SK-MEL-5 (cell line): ENCODE results near the gene CPEB3. TPM values are rescaled to one million over a fixed set of nuclear protein-coding genes. Genes with fewer than 3 reads are reported as not detected.

Experiments
- DNase-seq: peaks from one replicate; pipeline ENCODE4 v3.0.0-alpha.2; 2016; ENCODE audit warnings: low read depth, low spot score
- in situ Hi-C: cut with HindIII; loops from 2 replicates; pipeline ENCODE4 v1.10.0; 2016; ENCODE audit warnings: low sequenced_read_pairs, high pct_unique_total_duplicates, low pct_unique_long_range_greater_than_20kb
- total RNA-seq: library from RNA; depleted of rRNA; stranded (reverse); fragments of >200 nt; shearing (Covaris generic); gene quantifications from 2 replicates; pipeline ENCODE4 v1.2.3, GENCODE V29; 2014

The CPEB3 gene
- total RNA-seq, 1 experiment from 2014 or later: 0.58 TPM

DNA sequence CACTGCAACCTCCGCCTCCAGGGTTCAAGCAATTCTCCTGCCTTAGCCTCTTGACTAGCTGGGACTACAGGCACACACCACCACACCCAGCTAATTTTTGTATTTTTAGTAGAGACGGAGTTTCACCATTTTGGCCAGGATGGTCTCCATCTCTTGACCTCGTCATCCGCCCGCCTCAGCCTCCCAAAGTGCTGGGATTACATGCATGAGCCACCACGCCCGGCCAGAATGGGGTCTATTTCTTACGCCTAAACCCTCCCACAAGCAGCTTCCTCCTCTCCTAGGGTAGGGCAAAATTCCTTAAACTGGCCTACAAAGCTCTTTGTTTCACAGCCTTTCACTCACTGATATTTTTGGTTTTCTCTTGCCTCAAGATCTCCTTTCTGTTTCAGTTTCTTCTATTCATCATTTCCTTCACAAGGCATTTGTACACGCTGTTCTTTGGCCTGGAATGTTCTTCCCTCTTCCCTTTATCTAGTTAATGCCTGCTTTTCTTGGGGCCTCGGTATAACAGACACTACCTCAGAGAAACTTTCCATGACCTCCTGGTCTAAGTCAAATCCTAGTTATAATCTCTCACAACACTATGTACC is 6.7 kb downstream of the CPEB3 start:
- in situ Hi-C loops: no loop called here
- no peak for DNase-seq

DNA sequence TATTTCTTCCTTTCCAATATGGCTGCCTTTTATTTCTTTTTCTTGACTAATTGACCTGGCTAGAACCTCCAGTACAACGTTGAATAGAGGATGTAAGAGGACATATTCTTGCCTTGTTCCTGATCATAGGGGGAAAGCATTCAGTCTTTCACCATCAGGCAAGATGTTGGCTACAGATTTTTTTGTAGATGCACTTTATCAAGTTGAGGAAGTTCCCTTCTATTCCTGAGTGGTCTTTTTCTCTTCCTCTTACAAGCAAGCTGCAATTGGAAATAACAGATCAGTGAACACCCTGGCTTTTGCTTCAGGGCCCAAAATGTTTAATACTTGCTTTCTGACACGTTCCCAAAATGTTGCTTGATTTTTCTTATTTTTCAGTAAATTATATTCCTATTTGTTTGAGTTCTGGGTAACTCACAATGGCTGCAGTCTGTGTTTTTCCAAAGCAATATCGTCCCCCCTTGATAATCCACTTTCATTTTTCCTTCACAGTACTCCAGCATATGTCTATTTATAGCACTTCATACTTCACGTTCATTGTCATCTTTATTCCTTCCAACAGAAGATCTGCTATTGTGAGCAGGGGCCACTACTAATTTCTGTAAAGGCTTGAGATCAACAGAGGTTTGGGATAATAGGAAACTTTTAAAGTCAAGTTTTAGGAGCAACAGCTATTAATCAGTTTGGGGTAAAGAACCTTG is 11.7 kb downstream of the CPEB3 start:
- in situ Hi-C loops: no loop called here
- no peak for DNase-seq

GRCh38 chr10:92274071-92274470 is 16.8 kb downstream of the CPEB3 start:
- DNase-seq: no peak
- in situ Hi-C loops: no loop called here

DNA sequence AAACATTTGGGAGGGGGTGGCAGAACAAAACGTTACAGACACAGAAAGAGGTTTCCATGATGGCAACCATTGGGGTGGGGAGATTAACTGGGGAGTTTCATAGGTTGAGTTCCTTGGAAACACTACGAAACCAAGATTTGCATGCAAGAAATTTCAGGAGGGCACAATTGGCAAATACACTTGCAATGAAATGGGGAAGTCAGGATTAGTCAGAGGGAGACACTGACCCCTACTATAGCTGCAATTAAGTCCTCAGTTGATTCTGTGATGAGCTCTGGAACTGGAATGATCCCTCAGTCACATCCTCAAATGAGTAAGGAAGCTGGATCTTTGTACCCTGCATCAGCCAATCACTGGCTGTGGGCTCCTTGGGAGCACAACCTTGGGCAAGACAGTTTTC is 22.1 kb downstream of the CPEB3 start:
- in situ Hi-C loops: no loop called here
- DNase-seq: no peak

GRCh38 chr10:92267343-92267742 is 23.5 kb downstream of the CPEB3 start:
- DNase-seq: no peak
- in situ Hi-C loops: no loop called here

DNA sequence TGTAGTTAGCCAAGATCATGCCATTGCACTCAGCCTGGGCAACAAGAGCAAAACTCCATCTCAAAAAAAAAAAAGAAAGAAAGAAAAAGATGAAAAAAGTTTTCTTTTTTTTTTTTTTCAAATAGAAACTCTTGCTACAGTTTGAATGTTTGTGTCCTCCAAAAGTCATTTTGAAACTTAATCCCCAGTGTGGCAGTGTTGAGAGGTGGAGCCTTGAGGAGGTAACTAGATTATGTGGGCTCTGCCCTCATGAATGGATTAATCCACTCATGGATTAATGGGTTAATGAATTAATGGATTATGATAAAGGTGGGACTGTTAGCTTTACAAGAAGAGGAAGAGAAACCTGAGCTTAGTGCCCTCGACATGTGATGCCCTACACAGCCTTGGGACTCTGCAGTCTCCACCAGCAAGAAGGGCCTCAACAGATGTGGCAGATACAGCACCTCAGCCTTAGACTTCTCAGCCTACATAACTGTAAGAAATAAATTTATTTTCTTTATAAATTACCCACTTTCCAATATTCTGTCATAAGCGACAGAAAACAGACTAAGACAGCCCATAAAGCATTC is 25.1 kb downstream of the CPEB3 start:
- in situ Hi-C loops: no loop called here
- no peak for DNase-seq

DNA sequence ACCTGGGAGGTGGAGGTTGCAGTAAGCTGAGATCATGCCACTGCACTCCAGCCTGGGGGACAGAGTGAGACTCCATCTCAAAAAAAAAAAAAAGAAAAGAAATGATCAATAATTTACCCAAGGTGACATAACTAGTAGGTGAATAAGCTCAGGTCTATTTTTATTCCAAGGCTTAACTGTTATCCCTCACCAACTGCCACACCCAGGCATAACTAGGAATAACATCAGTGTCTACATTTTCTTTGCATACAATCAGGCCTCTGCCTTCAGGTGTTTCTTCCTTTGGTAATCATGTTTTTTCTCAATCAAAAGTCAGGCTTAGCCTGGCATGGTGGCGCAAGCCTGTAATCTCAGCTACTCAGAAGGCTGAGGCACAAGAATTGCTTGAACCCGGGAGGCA is 26.6 kb downstream of the CPEB3 start:
- DNase-seq: no peak
- in situ Hi-C loops: no loop called here

GRCh38 chr10:92263396-92263795 is 27.5 kb downstream of the CPEB3 start:
- DNase-seq: no peak
- in situ Hi-C loops: no loop called here

DNA sequence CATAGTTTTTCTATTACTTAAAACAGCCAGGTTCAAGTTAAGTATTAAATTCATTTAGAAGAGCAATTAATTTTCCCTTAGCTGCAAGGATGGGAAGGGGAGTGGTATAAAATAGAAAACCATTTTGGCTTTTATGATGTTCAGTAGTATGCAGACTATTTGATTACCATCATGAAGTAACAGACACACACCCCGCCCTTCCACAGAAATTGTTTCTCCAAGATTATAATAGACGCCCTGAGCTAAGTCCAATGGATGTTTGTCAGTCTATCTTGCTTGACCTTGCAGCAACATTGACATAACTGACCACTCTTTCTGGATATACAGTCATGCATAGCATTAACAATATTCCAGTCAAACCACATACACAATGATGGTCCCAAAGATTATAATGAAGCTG is 42.3 kb downstream of the CPEB3 start:
- in situ Hi-C loops: no loop called here
- DNase-seq: no peak

DNA sequence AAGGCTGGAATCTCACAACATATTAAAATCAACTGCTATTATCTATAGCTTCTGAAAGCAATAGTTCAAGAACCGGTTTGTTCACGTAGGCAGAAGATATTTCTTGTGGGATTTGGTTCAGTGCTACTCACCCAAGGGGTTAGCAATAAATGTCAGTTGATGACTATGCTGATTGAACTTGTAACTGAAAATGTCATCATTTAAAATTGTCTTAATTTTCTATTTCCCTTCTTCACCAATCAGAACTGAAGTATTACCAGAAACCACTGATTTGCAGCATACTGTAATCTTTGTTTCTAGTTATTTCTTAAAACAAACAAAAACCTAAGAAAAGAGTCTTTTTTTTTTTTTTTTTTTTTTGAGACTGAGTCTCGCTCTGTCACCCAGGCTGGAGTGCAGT is 46.1 kb downstream of the CPEB3 start:
- no peak for DNase-seq
- in situ Hi-C loops: no loop called here

GRCh38 chr10:92242910-92243671 is 47.8 kb downstream of the CPEB3 start:
- peak; percentile 74 for DNase-seq
- in situ Hi-C loops: no loop called here

GRCh38 chr10:92242380-92242779 is 48.5 kb downstream of the CPEB3 start:
- DNase-seq: no peak
- in situ Hi-C loops: no loop called here

DNA sequence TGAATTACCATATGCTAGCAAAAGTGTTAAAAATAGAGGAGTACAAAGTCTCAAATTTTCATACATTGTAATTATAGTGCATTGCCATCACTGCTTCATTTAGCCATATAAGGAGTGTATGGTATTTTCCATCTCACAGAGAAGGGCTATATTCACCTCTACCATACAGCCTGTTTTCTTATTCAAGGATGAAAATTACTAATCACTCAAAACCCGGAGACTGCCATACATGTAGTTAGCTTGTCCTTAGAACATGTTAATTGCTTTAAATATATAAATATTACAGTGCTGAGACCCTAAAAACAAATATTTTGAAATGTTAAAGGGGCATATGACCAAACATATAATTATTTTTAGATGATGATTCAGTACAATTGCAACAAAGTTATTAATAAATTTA is 49.4 kb downstream of the CPEB3 start:
- no peak for DNase-seq
- in situ Hi-C loops: no loop called here

DNA sequence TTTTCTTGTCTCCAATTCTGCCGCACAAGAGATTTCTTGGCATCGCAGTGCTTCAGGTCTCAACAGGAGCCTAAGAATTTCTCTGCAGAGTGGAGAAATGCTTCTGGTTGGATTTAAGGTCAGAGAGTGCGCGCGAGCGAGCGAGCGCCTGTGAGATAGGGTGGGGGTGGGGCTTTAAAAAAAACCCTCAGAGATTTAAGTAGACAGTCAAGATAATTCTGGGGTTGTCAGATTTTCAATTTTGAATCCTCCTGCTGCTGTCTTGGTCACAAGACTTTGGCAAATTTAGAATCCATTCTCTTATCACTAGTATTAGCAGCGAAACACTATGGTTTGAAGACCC is 49.7 kb downstream of the CPEB3 start:
- in situ Hi-C loops: no loop called here
- DNase-seq: peak; percentile 56

DNA sequence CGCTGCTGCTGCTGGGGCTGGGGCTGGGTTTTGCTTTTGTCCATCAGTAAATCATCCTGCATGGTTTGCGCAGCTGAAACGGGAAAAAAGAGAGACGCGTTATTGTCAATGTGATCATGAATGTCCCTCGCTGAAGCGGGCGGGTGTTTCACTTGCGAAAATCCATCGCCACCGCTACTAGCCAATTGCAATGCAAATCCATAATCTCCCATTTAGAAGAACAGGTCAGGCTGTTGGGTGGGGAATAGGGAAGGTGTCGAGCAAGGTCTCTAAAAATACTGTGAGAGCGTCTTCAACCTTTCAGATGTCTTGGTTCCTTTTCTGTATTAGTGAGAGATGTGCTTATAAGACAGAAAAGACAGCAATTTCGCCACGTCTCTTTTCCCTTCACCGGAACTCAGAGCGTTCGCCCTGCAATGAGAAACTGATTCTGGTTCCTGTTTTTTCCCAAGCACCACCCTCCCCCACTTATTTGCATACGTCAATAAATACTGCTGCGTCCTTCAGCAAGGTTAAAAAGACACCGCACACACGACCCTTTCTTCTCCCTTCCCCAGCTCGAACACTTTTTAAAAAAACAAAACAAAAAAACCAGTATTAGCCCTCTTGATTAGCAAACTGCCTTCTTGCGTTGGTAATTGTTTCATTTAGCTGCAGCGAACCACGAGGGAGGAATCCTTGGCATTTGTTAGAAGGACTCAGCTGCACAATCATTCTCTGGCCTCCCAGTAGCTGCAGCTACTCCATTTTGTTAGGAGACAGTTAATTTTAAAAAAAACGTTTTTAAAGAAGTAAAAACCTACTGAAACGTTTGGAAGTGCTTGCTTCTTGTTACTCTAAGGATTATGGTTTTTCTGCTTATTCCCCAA is 50.4 kb downstream of the CPEB3 start:
- DNase-seq: peak; percentile 85
- in situ Hi-C loops: no loop called here

DNA sequence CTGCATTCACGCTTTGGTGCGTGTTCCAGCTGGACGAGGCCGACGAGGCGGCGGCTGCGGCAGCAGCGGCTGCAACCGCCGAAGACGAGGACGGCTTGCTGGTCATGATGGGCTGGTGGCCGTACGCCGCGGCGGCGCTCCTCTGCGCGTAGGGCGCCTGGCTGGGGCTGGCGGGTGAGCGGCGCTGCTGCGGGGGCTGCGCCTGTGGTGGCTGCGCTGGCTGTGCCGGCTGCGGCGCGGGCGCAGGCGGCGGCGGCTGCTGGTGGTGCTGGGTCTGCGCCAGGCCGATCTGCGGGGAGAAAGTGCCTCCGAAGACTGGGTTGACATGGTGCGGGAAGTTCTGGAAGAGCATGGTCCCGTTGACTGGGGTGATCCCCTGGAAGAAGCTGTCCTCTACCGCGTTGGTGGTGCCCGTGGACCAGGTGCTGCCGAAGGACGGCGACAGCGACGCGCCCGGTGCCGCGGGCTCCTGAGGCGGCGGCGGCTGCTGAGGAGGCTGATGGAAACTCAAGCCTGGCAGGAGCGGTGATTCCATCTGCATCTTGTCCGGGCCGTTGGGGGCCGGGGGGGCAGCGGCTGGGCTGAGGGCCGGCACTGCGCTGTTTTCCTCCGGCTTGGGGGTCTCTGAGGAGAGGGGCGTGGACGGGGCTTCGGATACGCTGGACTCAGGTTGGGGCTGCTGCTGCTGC is 51.1 kb downstream of the CPEB3 start:
- DNase-seq: no peak

GRCh38 chr10:92239151-92239599 is 51.7 kb downstream of the CPEB3 start:
- DNase-seq: no peak
- in situ Hi-C loops: no loop called here

More for the DNA sequence above, 51.1 kb downstream of the CPEB3 start:
- in situ Hi-C loops: no loop called here
